ENCODE data around the gene GINS1. TPM values are rescaled to one million over a fixed set of nuclear protein-coding genes. Genes with fewer than 3 reads are reported as not detected.

Gene GINS1
- total RNA-seq, 1 experiment from 2014 or later, result 85.0 TPM

DNA sequence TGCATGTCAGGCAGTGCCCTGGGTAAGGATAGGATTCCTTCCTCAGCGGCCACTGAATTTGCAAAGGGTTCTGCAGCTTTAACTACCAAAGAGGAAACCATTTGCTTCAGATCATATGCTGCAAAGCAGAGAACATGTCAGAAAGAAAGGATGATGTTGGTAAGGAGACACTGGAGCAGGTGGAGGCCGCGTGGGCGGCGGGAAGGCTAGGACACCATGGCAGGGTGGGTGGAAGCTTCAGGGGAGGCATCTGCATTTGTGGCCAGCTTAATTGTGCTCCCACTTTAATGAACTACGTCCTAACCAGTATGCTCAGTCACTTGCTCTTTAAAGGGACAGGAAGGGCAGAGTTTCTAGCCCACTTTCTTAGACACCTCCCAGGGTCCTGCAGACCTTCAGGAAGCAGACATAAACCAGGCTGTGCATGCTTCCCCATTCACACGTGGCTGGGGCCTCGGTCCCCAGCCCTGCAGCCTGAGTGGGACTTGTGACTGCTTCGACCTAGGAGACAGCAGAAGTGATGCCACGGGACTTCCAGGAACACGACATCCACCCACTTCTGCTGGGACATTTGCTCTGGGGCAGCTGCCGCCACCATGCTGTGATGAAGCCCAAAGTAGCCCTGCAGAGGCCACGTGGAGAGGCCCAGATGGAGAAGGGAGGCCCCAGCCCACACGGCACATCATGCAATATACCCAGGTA lies 76.1 kb downstream of the GINS1 start:
- Histone ChIP-seq H3K4me1 (no peaks in the 10 kb centered on the region), H3K27me3 (no peaks in the 10 kb centered on the region), H3K27ac (no peak overlapping the region), H3K4me3 (no peak overlapping the region), H3K9me3 (replicated peaks) (no peaks in the 10 kb centered on the region), H3K36me3 (peaks cover 25% of the 10 kb centered on the region)
- no peak for DNase-seq

DNA sequence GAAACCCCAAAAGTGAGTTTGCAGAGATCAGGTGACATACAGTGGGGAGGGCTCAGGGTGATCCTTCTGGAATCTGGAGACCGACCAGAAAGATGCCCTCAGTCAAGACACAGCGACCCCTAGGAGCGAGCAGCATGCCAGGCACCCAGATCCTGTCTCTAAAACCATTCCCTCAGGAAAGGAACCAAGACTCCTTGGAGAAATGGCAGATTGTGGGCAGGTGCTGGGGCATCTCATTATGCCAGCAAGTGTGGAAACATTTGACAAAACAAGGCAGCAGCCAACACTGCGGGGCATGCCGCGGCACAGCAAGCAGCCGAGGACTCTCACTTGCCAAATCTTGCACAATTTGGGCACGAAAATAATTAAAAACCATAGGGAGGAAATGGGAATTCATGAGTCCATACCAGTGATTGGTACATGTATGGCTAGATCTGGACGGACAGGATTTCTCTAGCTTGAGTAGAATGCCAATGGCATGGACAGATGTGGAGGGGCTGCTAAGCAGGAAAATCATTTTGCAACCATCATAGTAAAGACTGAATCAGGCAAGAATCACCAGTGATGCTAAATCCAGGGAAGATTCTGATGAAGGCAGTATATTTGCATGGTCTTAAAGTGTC lies 76.9 kb downstream of the GINS1 start:
- H3K27me3 ChIP-seq, result no peaks in the 10 kb centered on the region
- no peaks in the 10 kb centered on the region for H3K4me1 ChIP-seq
- no peak overlapping the region for H3K27ac ChIP-seq
- no peak overlapping the region for H3K4me3 ChIP-seq
- no peak for DNase-seq
- H3K9me3 ChIP-seq (replicated peaks), result no peaks in the 10 kb centered on the region
- peaks cover 25% of the 10 kb centered on the region for H3K36me3 ChIP-seq

DNA sequence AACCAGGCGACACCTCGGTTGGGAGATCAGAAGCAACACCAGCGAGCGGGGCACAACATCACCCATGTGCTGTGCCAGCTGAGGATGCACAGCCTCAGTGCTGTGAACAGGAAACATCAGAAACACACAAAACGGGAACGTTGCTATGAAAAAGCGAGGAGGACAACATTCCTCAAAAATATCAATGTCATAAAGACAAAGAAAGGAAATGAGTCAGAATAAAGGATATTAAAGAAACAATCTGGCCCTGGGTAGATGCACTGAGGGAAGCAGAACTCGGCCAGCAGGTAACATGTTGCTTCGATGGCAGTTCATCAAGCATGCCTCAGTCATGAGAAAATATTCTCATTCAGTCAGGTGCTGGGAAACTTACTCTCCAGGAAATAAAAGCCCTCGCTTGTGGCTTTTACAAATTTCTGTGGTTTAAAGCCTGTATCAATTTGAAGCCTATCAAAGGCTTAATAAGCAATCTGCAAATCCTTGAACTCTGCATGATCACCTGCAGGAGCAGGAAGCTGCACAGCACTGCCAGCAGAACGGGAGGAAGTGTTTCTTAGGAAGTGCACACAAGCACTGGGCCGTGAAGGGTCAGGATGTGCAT lies 77.5 kb downstream of the GINS1 start:
- no peaks in the 10 kb centered on the region for H3K9me3 ChIP-seq (replicated peaks)
- no peaks in the 10 kb centered on the region for H3K4me1 ChIP-seq
- peaks cover 25% of the 10 kb centered on the region for H3K36me3 ChIP-seq
- no peaks in the 10 kb centered on the region for H3K27me3 ChIP-seq
- no peak overlapping the region for H3K27ac ChIP-seq
- H3K4me3 ChIP-seq, result no peak overlapping the region
- no peak for DNase-seq

DNA sequence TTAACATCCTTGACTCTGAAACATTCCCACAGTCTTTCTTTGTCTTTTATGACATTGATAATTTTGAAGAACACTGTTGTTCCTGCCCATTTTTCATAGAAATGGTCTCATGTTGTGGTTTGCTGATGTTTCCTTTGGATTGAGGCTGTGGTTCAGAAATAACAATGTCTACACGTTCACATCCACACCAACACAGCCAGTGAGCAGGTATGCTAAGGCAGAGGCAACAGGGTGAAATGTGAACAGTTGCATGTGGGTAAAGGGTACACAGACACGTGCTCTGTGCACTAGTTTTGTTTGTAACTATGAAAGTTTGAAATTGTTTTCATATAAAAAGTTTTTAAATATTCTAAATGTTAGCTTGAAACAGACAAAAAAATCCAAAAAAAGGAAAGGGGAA lies 78.4 kb downstream of the GINS1 start:
- Histone ChIP-seq H3K4me1 (no peaks in the 10 kb centered on the region), H3K27ac (no peak overlapping the region), H3K36me3 (peaks cover 25% of the 10 kb centered on the region), H3K4me3 (no peak overlapping the region), H3K9me3 (replicated peaks) (no peaks in the 10 kb centered on the region), H3K27me3 (no peaks in the 10 kb centered on the region)
- DNase-seq, result no peak

DNA sequence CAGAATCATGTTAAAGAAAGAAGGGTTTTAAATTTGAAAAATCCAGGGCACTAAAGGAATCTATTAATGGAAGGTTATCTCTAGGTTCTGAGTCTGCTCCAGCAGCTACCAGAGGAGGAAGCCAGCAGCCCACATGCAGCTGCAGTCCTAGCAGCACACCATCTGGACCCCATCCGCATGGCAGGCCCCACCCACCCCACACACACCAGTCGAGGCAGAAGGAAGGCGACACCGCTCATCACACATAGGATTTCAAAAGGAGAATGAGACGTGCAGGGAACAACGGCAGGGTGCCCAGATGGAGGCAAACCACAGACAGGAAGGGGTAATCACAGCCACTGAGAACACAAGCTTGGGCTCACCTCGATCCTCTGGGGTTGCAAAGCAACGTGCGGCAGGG lies 78.9 kb downstream of the GINS1 start:
- Histone ChIP-seq H3K36me3 (peaks cover 25% of the 10 kb centered on the region), H3K27ac (no peak overlapping the region), H3K4me3 (no peak overlapping the region), H3K9me3 (replicated peaks) (no peaks in the 10 kb centered on the region), H3K4me1 (no peaks in the 10 kb centered on the region), H3K27me3 (no peaks in the 10 kb centered on the region)
- no peak for DNase-seq

DNA sequence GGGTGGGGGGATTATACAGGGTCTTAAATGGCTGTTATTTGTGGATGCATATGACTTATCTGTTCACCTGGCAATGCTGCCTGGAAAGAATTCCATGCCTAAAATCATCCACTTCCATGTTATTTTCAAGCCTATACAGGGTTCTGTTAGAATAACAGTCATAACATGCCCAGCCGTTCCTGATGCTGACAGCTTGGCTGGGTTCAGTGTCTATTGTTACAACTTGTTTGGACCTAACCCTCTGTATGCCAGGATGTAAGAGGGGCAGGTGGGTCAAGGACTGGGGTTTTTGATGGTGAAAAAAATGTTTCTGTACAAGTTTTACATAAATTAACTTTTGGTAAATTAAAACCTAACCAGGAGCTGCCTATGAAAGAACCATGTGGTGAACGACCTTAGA lies 79.8 kb downstream of the GINS1 start:
- peaks cover 19% of the 10 kb centered on the region; the same call in 1 of the 2 replicates for H3K36me3 ChIP-seq
- no peak for DNase-seq
- H3K27me3 ChIP-seq, result no peaks in the 10 kb centered on the region
- no peaks in the 10 kb centered on the region for H3K4me1 ChIP-seq
- H3K27ac ChIP-seq, result no peak overlapping the region
- no peak overlapping the region for H3K4me3 ChIP-seq
- H3K9me3 ChIP-seq (replicated peaks), result no peaks in the 10 kb centered on the region

DNA sequence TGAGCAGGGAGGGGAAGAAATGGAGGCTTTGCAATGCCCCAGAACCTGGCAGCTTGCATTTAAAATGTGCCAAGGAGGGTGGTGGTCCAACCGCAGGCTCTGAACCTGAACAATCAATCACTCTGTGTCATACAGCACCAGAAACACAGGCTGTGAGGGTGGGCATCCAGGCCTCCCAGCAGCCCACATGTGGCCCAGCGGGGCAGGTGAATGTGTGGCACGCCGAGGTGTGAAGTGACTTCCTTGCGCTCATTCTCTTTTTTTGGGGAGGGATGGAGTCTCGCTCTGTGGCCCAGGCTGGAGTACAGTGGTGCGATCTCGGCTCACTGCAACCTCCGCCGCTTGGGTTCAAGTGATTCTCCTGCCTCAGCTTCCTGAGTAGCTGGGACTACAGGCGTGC lies 80.5 kb downstream of the GINS1 start:
- DNase-seq, result no peak
- no peaks in the 10 kb centered on the region for H3K4me1 ChIP-seq
- H3K27ac ChIP-seq, result no peak overlapping the region
- H3K27me3 ChIP-seq, result no peaks in the 10 kb centered on the region
- peaks cover 19% of the 10 kb centered on the region; the same call in 1 of the 2 replicates for H3K36me3 ChIP-seq
- H3K9me3 ChIP-seq (replicated peaks), result no peaks in the 10 kb centered on the region
- no peak overlapping the region for H3K4me3 ChIP-seq

DNA sequence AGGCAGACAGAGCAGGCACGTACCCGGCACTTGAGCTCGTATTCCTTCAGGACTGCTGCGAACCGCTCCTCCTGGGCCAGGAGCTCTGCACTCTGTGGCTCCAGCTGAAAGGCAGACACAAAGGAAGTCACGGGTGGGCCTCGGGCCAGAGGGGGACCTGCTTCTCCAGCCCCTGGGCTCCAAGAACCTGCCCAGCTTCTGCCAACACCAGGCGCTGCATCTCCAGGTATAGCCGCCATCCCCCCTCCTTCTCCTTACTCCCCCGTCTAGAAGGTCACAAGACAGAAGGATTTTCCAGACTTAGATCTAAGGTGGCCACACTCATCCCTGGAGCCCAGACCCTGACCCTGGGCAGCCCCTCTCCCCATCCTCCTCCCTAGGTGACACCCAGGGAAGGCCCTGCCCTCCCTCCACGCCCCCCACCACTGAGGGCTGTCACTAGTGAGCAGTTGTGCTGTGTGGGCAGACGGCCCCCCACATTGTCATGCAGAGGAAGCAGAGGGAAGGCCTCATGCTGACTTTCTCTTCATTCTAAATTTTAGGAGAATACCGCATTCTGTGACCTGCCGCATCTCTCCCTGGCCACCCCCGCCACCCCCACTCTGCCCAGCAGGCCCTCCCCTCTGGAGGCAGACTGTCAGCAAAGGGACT lies 81.9 kb downstream of the GINS1 start:
- H3K27me3 ChIP-seq, result no peaks in the 10 kb centered on the region
- no peak for DNase-seq
- no peaks in the 10 kb centered on the region for H3K4me1 ChIP-seq
- H3K36me3 ChIP-seq, result peaks cover 13% of the 10 kb centered on the region; the same call in 1 of the 2 replicates
- H3K9me3 ChIP-seq (replicated peaks), result no peaks in the 10 kb centered on the region
- no peak overlapping the region for H3K4me3 ChIP-seq
- no peak overlapping the region for H3K27ac ChIP-seq

DNA sequence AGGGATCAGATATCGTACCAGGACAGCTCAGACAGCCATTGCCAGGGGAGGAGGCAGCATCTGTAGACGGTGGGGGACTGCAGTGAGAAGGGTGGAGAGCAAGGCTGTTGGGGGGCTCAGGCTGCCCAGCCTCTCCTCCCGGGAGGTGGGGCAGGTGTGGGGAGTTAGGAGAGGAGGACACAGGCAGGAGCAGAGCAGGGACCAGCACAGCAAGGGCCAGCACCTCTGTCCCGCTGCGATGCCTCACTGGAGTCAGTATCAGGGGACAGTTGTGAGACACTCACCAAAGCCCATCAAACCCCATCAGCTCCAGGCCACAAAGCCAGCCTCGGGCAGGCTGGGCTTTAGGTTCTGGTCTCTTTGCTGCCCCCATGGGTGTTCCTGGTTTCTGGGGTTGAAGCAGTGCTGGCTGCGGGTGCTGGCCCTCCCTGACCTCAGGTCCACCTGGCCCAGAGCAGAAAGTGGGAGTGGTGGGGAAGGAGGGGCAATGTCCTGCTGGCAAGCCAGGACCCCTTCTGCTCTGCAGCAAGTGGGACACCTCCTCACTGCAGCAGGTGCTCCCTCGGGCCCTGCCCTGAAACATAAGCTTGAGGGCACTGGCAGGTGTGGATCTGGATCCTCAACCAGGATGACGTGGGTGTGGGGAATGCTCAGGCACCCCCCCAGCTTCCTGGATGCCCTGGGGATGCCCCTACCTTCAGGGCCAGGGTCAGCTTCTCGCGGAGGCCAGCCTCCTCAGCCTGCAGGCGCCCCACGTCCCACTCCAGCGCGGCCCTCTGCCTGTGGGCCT lies 83.4 kb downstream of the GINS1 start:
- no peak overlapping the region for H3K4me3 ChIP-seq
- no peaks in the 10 kb centered on the region for H3K9me3 ChIP-seq (replicated peaks)
- peaks cover 13% of the 10 kb centered on the region; the same call in 1 of the 2 replicates for H3K36me3 ChIP-seq
- no peak for DNase-seq
- no peaks in the 10 kb centered on the region for H3K4me1 ChIP-seq
- no peaks in the 10 kb centered on the region for H3K27me3 ChIP-seq
- no peak overlapping the region for H3K27ac ChIP-seq

DNA sequence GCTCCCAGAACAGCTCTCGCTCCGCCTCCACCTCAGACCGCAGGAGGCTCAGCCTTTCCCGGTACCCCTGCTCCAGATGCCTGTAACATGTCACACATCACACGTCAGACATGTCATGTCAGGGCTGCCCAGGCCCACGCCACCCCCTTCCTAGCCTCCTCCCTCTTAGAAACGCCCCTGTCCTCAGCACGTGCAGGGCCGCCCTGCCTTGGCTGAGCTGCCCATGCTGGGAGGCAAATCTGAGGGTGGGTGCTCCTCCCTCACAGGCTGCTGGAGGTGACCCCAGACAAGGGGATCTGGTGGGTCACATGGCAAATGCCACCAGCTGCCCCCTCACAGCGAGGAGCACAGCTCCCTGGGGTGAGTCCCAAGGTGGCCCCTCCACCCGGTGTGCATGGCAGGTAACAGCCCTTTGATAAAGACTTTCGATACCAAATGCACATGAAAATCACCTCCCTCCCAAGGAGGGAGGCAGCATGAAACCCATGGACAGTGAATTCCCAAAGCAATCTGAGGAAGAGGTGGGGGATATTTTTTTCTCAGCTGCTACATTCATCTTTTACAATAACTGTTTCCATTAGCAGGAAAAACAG lies 84.1 kb downstream of the GINS1 start:
- Histone ChIP-seq H3K4me3 (no peak overlapping the region), H3K27ac (no peak overlapping the region), H3K9me3 (replicated peaks) (no peaks in the 10 kb centered on the region), H3K36me3 (peaks cover 13% of the 10 kb centered on the region; the same call in 1 of the 2 replicates), H3K27me3 (no peaks in the 10 kb centered on the region), H3K4me1 (no peaks in the 10 kb centered on the region)
- DNase-seq, result no peak

DNA sequence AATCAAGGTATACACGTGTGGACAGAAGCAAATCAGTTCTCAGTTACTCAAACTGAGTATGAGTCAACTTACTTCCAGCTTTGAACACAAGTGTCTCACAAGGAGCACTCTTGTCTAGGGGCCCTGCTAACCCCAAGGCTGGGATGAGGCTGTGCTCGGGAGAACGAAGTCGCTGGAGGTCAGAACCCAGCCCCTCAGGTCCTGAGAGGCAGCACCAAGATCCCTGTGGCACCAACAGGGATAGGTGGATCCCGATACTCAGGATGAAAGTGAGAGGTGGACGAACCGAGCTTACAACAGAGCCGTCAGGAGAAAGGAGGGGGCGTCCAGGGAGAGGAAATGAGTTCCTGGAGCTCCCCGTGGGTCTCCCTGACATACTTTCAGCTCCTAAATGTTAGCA lies 85.7 kb downstream of the GINS1 start:
- Histone ChIP-seq H3K4me1 (peaks cover 8% of the 10 kb centered on the region; the same call in 1 of the 2 replicates), H3K27ac (no peak overlapping the region), H3K27me3 (no peaks in the 10 kb centered on the region), H3K9me3 (replicated peaks) (no peaks in the 10 kb centered on the region), H3K36me3 (peaks cover 2% of the 10 kb centered on the region; the same call in 1 of the 2 replicates), H3K4me3 (no peak overlapping the region)
- DNase-seq, result no peak

DNA sequence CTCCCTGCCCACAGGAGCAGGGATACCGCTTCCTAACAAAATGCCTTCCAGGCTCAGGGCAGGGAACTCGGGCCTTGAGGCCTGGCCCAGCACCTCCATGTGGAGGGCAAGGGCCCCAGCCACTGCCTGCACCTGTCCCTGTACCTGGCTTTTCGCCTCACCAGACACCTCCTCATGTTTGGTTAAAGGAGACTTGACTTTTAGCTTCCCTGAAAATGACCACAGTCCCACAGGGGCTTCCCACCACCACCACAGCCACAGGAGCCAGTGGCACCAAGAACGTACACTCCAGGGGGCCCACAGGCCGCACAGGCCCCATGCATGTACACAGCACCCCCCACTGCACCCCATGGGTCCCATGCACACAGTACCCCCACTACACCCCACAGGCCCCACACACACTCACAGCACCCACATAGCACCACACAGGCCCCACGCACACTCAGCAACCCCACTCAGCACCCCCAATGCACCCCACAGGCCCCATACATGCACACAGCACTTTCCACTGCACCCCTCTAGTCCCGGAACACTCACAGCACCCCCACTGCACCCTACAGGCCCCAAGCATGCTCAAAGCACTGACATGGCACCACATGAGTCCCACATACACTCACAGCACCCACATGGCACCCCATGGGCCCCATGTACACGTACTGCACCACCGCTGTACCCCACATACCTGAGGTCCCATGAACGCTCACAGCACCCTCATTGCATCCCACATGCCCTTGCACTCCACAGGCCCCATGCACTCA lies 86.5 kb downstream of the GINS1 start:
- DNase-seq, result no peak
- Histone ChIP-seq H3K9me3 (replicated peaks) (no peaks in the 10 kb centered on the region), H3K4me3 (no peak overlapping the region), H3K27ac (no peak overlapping the region), H3K36me3 (no peaks in the 10 kb centered on the region), H3K27me3 (no peaks in the 10 kb centered on the region), H3K4me1 (peaks cover 8% of the 10 kb centered on the region; the same call in 1 of the 2 replicates)

DNA sequence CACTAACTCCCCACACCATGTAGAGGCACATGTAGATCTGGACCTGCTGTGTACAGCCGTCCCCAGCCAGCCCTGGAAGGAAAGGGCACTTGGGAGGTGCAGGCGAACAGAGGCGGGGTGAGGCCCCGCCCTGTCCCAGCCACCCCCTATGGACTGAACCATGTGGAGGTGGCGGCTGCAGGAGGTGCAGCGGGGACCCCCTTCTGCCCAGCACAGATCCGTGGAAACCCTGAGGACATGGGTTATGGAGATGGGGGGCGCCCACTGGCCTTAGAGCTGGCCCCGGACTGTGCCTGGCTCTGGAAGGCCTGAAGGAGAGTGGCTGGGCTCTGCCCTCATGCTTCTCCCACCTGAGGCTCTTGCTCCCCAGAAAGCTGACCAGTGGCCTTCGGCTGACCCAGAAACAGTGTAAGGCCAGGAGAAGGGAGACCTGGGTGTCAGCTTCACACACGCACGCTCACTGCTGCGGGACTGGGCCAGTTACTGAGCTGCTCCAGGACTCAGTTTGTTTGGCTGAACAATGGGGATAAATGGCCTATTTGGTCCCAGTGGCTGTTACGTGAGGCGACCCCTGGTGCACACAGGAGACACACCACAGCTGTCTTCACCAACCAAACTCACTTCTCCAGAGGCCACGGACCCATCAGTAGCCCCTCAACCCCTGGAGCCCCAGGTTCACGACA lies 87.2 kb downstream of the GINS1 start:
- Histone ChIP-seq H3K36me3 (no peaks in the 10 kb centered on the region), H3K27ac (no peak overlapping the region)

More for the DNA sequence above, 87.2 kb downstream of the GINS1 start:
- Histone ChIP-seq H3K9me3 (replicated peaks) (no peaks in the 10 kb centered on the region), H3K4me3 (no peak overlapping the region), H3K27me3 (no peaks in the 10 kb centered on the region), H3K4me1 (peaks cover 8% of the 10 kb centered on the region; the same call in 1 of the 2 replicates)
- DNase-seq, result no peak

Measured in SJCRH30 (cell line).